HepG2 (cell line): ENCODE data around the gene CDH11. TPM values are rescaled to one million over a fixed set of nuclear protein-coding genes. Genes with fewer than 3 reads are reported as not detected.

ENCODE experiments used
- ATAC-seq: fragments of 200-7000 bp; cut with Tn5 transposase; 3 replicates; pipeline ENCODE4 v1.9.1; 2020; ENCODE audit warnings: mild to moderate bottlenecking, moderate library complexity
- BruUV-seq: library from RNA; stranded (reverse); fragments of 400-500 nt; replicated peaks from 2 replicates; lab custom pipeline; 2021; lab: Mats Ljungman, UMichigan
- CTCF ChIA-PET: fragments of 300-600 bp; formaldehyde crosslinking; extraction: SDS; loops from one replicate; lab custom pipeline; 2021; ENCODE audit warnings: low total read pairs, inconsistent platforms, low intra/inter-chr PET ratio; lab: Yijun Ruan, JAX
- POLR2A ChIA-PET: fragments of 350-600 bp; sonication (Branson Sonifier 250); formaldehyde crosslinking; loops from one replicate; lab custom pipeline; 2020; ENCODE audit warnings: antibody characterized with exemption, inconsistent platforms; lab: Yijun Ruan, JAX
- DNase-seq: peaks from one replicate; pipeline ENCODE4 v3.0.0-alpha.2; 2015; ENCODE audit warnings: low spot score
- FAIRE-seq: peaks from 3 replicates; lab custom pipeline; 2011; peaks lifted over from hg19 to GRCh38; lab: Jason Lieb, UNC
- H2AFZ ChIP-seq: one replicate; pipeline ENCODE4 v1.6.1; 2011; ENCODE audit warnings: low read length, inconsistent platforms
- H3K27ac ChIP-seq: fragments of 300-600 bp; 3 replicates; pipeline ENCODE4 v1.8.0; 2011; ENCODE audit warnings: mixed run types, mild to moderate bottlenecking, mixed read lengths, low read length, inconsistent platforms; ENCODE audit not compliant: insufficient read depth; ENCODE audit errors: extremely low read length
- H3K27me3 ChIP-seq, 2 experiments: fragments of 200-600 bp in 1 of 2; 2 replicates in 1 of 2; 3 replicates in 1 of 2; pipeline versions ENCODE4 v1.6.0 to v1.8.0; 2011; ENCODE audit warnings: low read length in 2 of 2, mild to moderate bottlenecking in 2 of 2, moderate library complexity in 2 of 2, inconsistent platforms in 1 of 2; ENCODE audit not compliant: insufficient read depth in 2 of 2, control insufficient read depth in 1 of 2
- H3K36me3 ChIP-seq, 2 experiments: fragments of 200-600 bp in 1 of 2; replicated peaks in 1 of 2; 2 replicates in 1 of 2; 3 replicates in 1 of 2; pipeline versions ENCODE4 v1.5.1 to v1.8.0; 2011; ENCODE audit warnings: low read length in 2 of 2, inconsistent platforms in 1 of 2; ENCODE audit not compliant: insufficient read depth in 2 of 2, control insufficient read depth in 1 of 2
- H3K4me1 ChIP-seq: 2 replicates; pipeline ENCODE4 v1.5.1; 2012; ENCODE audit warnings: low read length, inconsistent platforms; ENCODE audit not compliant: insufficient read depth
- H3K4me2 ChIP-seq: 2 replicates; pipeline ENCODE4 v1.6.0; 2011; ENCODE audit warnings: low read depth, low read length, inconsistent platforms
- H3K4me3 ChIP-seq, 3 experiments: fragments of 200-600 bp in 1 of 3; sonication (generic), shearing (Covaris generic) in 1 of 3; replicated peaks in 1 of 3; 2 replicates each; pipeline ENCODE4 v1.5.1; 2011 to 2016; ENCODE audit warnings: low read length in 3 of 3, inconsistent platforms in 2 of 3, low read depth in 2 of 3, mild to moderate bottlenecking in 2 of 3, control low read depth in 1 of 3, mixed read lengths in 1 of 3; ENCODE audit not compliant: insufficient read depth in 1 of 3
- H3K79me2 ChIP-seq: one replicate; pipeline ENCODE4 v1.6.1; 2011; ENCODE audit warnings: low read length, inconsistent platforms; ENCODE audit not compliant: insufficient read depth
- H3K9ac ChIP-seq: 2 replicates; pipeline ENCODE4 v1.6.0; 2011; ENCODE audit warnings: mild to moderate bottlenecking, low read depth, low read length, inconsistent platforms; ENCODE audit not compliant: insufficient read depth
- H3K9me3 ChIP-seq: 2 replicates; pipeline ENCODE4 v1.5.1; 2012; ENCODE audit warnings: mild to moderate bottlenecking, low read length
- H4K20me1 ChIP-seq: 2 replicates; pipeline ENCODE4 v1.6.0; 2011; ENCODE audit warnings: inconsistent platforms, mild to moderate bottlenecking, low read length, moderate library complexity; ENCODE audit not compliant: insufficient read depth
- IRF2 ChIP-seq: IDR thresholded peaks from 2 replicates; pipeline ENCODE4 v1.6.1; 2018; ENCODE audit warnings: missing genetic modification reagents, missing compliant biosample characterization
- MIER3 ChIP-seq: IDR thresholded peaks from 2 replicates; pipeline ENCODE4 v1.6.1; 2016; ENCODE audit warnings: missing compliant biosample characterization, borderline replicate concordance
- WGBS: methylation state at CpG from one replicate; pipeline ENCODE4 v1.1.6; 2017; ENCODE audit warnings: low lambda C conversion rate; 5-methylcytosine and 5-hydroxymethylcytosine counted together
- in situ Hi-C: cut with HindIII; loops from 2 replicates; pipeline ENCODE4 v1.10.0; 2017; ENCODE audit warnings: low pct_unique_long_range_greater_than_20kb; ENCODE audit not compliant: extremely low pct_ligation_motif_present
- intact Hi-C: fragments of 100-400 bp; cut with micrococcal nuclease; formaldehyde crosslinking; loops from one replicate; pipeline ENCODE4 v1.10.0; 2022; ENCODE audit not compliant: unreplicated experiment
- polyA plus RNA-seq, 8 experiments: library from polyadenylated mRNA; depleted of rRNA in 3 of 8; stranded (reverse) in 7 of 8; unstranded in 1 of 8; fragments of >200 nt; fragmentation: Illumina TruSeq in 4 of 8; extraction: Trizol in 4 of 8; gene quantifications; 2 replicates each; pipeline versions ENCODE4 v1.2.1 to v1.2.3, GENCODE V29; 2011 to 2016; ENCODE audit warnings: low read depth in 4 of 8, missing spikeins in 1 of 8, mixed read lengths in 1 of 8; ENCODE audit not compliant: insufficient read depth in 1 of 8
- total RNA-seq, 5 experiments: library from RNA; depleted of rRNA; stranded (reverse); fragments of >200 nt; fragmentation: Illumina TruSeq; extraction: Trizol; gene quantifications; 2 replicates each; pipeline ENCODE4 v1.2.3, GENCODE V29; 2016; ENCODE audit warnings: low read depth in 1 of 5
- TF ChIP-seq, protein P1 (sequence below), 2 experiments: IDR thresholded peaks; 2 replicates each; pipeline ENCODE4 v1.6.1; 2011 to 2012; ENCODE audit warnings: low read length in 2 of 2, borderline replicate concordance in 1 of 2, low read depth in 1 of 2, mild to moderate bottlenecking in 1 of 2, moderate library complexity in 1 of 2
- TF ChIP-seq, protein P2 (sequence below): sonication (generic); formaldehyde crosslinking; IDR thresholded peaks from 2 replicates; pipeline ENCODE4 v1.4.0; 2020; ENCODE audit warnings: missing genetic modification reagents
- TF ChIP-seq, protein P3 (sequence below): fragments of 450-650 bp; IDR thresholded peaks from 2 replicates; pipeline ENCODE4 v1.6.1; 2016

CDH11 gene
- total and polyA plus RNA-seq, 2 of the 13 experiments (the other 11 are each of a cell fraction or from before 2014, with no cell fraction given): not detected

DNA sequence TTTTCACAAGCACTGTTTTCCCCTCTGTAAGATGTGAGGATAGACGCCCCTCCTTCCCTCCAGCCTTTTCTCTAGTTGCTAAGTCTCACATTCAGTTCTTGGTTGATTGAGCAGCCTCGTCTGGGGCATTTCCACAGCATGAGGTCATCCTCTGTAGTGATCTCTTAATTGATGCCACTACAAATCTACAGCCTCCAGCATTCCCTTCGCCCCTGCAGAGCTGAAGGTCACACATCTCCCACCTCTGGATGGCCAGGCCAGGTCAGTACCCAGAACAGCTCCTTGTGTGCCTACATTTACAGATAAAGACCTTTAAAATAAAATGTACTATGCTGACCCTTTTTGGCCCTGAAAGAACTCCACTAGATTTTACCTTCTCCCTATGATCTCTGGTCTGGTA is 32.5 kb upstream of the CDH11 start:
- H3K9ac ChIP-seq: no peak overlapping the region
- POLR2A ChIA-PET: no interaction called here
- H3K4me1 ChIP-seq: no peaks in the 10 kb centered on the region
- no peaks in the 10 kb centered on the region for H3K9me3 ChIP-seq
- TF ChIP-seq, protein P1, sequence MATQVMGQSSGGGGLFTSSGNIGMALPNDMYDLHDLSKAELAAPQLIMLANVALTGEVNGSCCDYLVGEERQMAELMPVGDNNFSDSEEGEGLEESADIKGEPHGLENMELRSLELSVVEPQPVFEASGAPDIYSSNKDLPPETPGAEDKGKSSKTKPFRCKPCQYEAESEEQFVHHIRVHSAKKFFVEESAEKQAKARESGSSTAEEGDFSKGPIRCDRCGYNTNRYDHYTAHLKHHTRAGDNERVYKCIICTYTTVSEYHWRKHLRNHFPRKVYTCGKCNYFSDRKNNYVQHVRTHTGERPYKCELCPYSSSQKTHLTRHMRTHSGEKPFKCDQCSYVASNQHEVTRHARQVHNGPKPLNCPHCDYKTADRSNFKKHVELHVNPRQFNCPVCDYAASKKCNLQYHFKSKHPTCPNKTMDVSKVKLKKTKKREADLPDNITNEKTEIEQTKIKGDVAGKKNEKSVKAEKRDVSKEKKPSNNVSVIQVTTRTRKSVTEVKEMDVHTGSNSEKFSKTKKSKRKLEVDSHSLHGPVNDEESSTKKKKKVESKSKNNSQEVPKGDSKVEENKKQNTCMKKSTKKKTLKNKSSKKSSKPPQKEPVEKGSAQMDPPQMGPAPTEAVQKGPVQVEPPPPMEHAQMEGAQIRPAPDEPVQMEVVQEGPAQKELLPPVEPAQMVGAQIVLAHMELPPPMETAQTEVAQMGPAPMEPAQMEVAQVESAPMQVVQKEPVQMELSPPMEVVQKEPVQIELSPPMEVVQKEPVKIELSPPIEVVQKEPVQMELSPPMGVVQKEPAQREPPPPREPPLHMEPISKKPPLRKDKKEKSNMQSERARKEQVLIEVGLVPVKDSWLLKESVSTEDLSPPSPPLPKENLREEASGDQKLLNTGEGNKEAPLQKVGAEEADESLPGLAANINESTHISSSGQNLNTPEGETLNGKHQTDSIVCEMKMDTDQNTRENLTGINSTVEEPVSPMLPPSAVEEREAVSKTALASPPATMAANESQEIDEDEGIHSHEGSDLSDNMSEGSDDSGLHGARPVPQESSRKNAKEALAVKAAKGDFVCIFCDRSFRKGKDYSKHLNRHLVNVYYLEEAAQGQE (IDR thresholded peaks at IDR 0.05; ENCODE audit: borderline replicate concordance in 1 of 2, low read depth in 1 of 2, low read length in 2 of 2): 0 out of 4 replicates have a peak, but pooled peaks of 1 of the 2 experiments have one; percentile 41
- TF ChIP-seq MIER3 (CRISPR knock-in tag): no peak
- DNase-seq (no peak), FAIRE-seq (no peak), ATAC-seq (no peak)
- H3K27me3 ChIP-seq: no peaks in the 10 kb centered on the region
- 3% methylated on average over 3 of the region's 3 CpGs for WGBS
- no TSS peak for BruUV-seq
- CTCF ChIA-PET: no interaction called here
- H2AFZ ChIP-seq: no peak overlapping the region
- no peaks in the 10 kb centered on the region for H3K79me2 ChIP-seq
- no peak overlapping the region for H3K4me3 ChIP-seq
- no peak overlapping the region for H3K27ac ChIP-seq
- in situ Hi-C loops (no loop called here), intact Hi-C loops (no loop called here)
- H3K36me3 ChIP-seq: no peaks in the 10 kb centered on the region
- no peak overlapping the region for H3K4me2 ChIP-seq
- no peaks in the 10 kb centered on the region for H4K20me1 ChIP-seq

DNA sequence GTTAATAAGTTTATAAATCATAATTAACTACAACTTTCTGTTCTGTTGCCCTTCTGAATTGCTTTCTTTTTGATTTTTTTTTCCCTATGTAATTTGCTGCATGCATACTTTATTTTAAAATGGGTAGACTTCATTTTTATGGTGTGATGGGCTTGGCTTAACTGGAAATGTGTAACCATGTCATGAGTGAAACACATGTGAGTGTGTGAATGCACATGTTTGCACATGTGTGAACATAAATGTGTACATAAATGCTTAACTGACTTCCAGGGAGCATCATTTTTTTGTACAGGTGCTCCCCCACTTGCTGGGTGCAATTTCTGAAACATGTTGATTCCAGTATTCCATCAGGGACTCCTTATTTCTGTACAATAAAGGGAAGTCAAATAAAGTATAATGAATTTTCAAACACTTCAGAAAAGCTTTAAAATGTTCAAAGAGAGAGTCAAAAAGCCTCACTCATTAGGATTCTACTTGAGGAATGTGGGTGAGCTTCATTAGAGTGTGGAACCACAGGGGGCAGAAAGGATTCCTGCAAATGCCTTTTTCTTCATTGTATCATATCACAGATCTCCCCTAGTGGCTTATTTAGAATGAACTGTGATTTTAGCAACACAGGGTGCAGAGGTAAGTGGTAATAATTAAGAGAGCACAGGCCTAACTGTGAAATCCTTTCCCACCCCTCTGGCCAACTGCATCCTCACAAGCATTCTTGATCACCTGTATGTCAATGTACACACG is 31.7 kb upstream of the CDH11 start:
- in situ Hi-C loops: no loop called here
- H3K36me3 ChIP-seq: no peaks in the 10 kb centered on the region
- TF ChIP-seq, protein P2, sequence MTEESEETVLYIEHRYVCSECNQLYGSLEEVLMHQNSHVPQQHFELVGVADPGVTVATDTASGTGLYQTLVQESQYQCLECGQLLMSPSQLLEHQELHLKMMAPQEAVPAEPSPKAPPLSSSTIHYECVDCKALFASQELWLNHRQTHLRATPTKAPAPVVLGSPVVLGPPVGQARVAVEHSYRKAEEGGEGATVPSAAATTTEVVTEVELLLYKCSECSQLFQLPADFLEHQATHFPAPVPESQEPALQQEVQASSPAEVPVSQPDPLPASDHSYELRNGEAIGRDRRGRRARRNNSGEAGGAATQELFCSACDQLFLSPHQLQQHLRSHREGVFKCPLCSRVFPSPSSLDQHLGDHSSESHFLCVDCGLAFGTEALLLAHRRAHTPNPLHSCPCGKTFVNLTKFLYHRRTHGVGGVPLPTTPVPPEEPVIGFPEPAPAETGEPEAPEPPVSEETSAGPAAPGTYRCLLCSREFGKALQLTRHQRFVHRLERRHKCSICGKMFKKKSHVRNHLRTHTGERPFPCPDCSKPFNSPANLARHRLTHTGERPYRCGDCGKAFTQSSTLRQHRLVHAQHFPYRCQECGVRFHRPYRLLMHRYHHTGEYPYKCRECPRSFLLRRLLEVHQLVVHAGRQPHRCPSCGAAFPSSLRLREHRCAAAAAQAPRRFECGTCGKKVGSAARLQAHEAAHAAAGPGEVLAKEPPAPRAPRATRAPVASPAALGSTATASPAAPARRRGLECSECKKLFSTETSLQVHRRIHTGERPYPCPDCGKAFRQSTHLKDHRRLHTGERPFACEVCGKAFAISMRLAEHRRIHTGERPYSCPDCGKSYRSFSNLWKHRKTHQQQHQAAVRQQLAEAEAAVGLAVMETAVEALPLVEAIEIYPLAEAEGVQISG (CRISPR knock-in tag): no peak
- no peak for TF ChIP-seq IRF2 (CRISPR knock-in tag)
- TF ChIP-seq, protein P3, sequence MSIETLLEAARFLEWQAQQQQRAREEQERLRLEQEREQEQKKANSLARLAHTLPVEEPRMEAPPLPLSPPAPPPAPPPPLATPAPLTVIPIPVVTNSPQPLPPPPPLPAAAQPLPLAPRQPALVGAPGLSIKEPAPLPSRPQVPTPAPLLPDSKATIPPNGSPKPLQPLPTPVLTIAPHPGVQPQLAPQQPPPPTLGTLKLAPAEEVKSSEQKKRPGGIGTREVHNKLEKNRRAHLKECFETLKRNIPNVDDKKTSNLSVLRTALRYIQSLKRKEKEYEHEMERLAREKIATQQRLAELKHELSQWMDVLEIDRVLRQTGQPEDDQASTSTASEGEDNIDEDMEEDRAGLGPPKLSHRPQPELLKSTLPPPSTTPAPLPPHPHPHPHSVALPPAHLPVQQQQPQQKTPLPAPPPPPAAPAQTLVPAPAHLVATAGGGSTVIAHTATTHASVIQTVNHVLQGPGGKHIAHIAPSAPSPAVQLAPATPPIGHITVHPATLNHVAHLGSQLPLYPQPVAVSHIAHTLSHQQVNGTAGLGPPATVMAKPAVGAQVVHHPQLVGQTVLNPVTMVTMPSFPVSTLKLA: peak; percentile 96
- TF ChIP-seq, all 625 proteins: peak for 1
- Histone ChIP-seq H3K4me3 (no peak overlapping the region), H3K79me2 (no peaks in the 10 kb centered on the region), H3K27ac (no peak overlapping the region), H3K9ac (no peak overlapping the region), H3K4me1 (no peaks in the 10 kb centered on the region), H2AFZ (no peak overlapping the region), H3K9me3 (no peaks in the 10 kb centered on the region), H3K4me2 (no peak overlapping the region), H4K20me1 (no peaks in the 10 kb centered on the region), H3K27me3 (no peaks in the 10 kb centered on the region)
- intact Hi-C loops: no loop called here
- no peak for FAIRE-seq
- ChIA-PET POLR2A (no interaction called here), CTCF (no interaction called here)
- ATAC-seq: no peak
- 0% methylated on average over 1 of the region's 1 CpG for WGBS
- no TSS peak for BruUV-seq
- DNase-seq: no peak
